H1 (cell line): ENCODE measurements around the gene GRXCR1. TPM values are rescaled to one million over a fixed set of nuclear protein-coding genes. Genes with fewer than 3 reads are reported as not detected.

Source experiments
- CTCF ChIA-PET: fragments of 300-600 bp; sonication (Branson Sonifier 250); formaldehyde crosslinking; loops from one replicate; lab custom pipeline; 2021; ENCODE audit not compliant: partially characterized antibody; lab: Charles Lee
- POLR2A ChIA-PET: fragments of 300-600 bp; sonication (Branson Sonifier 250); formaldehyde crosslinking; loops from one replicate; lab custom pipeline; 2021; ENCODE audit warnings: inconsistent platforms; ENCODE audit not compliant: partially characterized antibody; lab: Charles Lee
- DNase-seq, 2 experiments: peaks; one replicate each; pipeline versions ENCODE4 v3.0.0 to v3.0.0-alpha.2; 2010 to 2022; ENCODE audit warnings: low spot score in 2 of 2, low read depth in 1 of 2, mixed read lengths in 1 of 2
- FAIRE-seq: peaks from 2 replicates; lab custom pipeline; 2011; peaks lifted over from hg19 to GRCh38; lab: Jason Lieb, UNC
- H2AFZ ChIP-seq: 2 replicates; pipeline ENCODE4 v1.8.1; 2012; ENCODE audit warnings: low read length, inconsistent platforms
- H2AK5ac ChIP-seq: 2 replicates; pipeline ENCODE4 v1.6.1; 2013; ENCODE audit warnings: low read depth, low read length
- H2BK120ac ChIP-seq: replicated peaks from 2 replicates; pipeline ENCODE3; 2013; ENCODE audit warnings: low read depth, low read length, inconsistent platforms
- H2BK12ac ChIP-seq: 2 replicates; pipeline ENCODE4 v1.6.1; 2013; ENCODE audit warnings: low read depth, low read length
- H2BK15ac ChIP-seq: 2 replicates; pipeline ENCODE4 v1.6.1; 2013; ENCODE audit warnings: low read length
- H2BK20ac ChIP-seq: 2 replicates; pipeline ENCODE4 v1.6.1; 2013; ENCODE audit warnings: low read length
- H2BK5ac ChIP-seq: 2 replicates; pipeline ENCODE4 v1.6.1; 2013; ENCODE audit warnings: low read depth, low read length
- H3K14ac ChIP-seq: 2 replicates; pipeline ENCODE4 v1.6.1; 2013; ENCODE audit warnings: inconsistent platforms; ENCODE audit not compliant: insufficient read length
- H3K18ac ChIP-seq: 2 replicates; pipeline ENCODE4 v1.6.1; 2013; ENCODE audit warnings: low read length; ENCODE audit errors: extremely low read depth
- H3K23ac ChIP-seq: 2 replicates; pipeline ENCODE4 v1.6.1; 2013; ENCODE audit warnings: inconsistent platforms; ENCODE audit not compliant: insufficient read length
- H3K23me2 ChIP-seq: 2 replicates; pipeline ENCODE4 v1.6.1; 2013; ENCODE audit warnings: low read depth, low read length
- H3K27ac ChIP-seq: 2 replicates; pipeline ENCODE4 v1.6.1; 2011; ENCODE audit warnings: low read depth, low read length, inconsistent platforms
- H3K27me3 ChIP-seq, 4 experiments: replicated peaks in 1 of 4; 1 replicate in 1 of 4; 2 replicates in 3 of 4; pipeline versions ENCODE4 v1.6.1 to v1.8.1; 2011 to 2013; ENCODE audit warnings: low read length in 3 of 4, mild to moderate bottlenecking in 3 of 4, inconsistent platforms in 2 of 4, mixed read lengths in 2 of 4, moderate library complexity in 1 of 4; ENCODE audit not compliant: control insufficient read depth in 3 of 4, insufficient read depth in 3 of 4; ENCODE audit errors: extremely low read depth in 1 of 4
- H3K36me3 ChIP-seq, 4 experiments: 2 replicates each; pipeline versions ENCODE4 v1.6.1 to v1.8.1; 2011 to 2013; ENCODE audit warnings: mild to moderate bottlenecking in 4 of 4, low read length in 3 of 4, moderate library complexity in 2 of 4, control low read depth in 1 of 4, inconsistent platforms in 1 of 4; ENCODE audit not compliant: insufficient read depth in 4 of 4, control insufficient read depth in 2 of 4
- H3K4ac ChIP-seq: replicated peaks from 2 replicates; pipeline ENCODE3; 2013; ENCODE audit warnings: low read length, low read depth, mixed read lengths, inconsistent platforms; ENCODE audit not compliant: insufficient read length
- H3K4me1 ChIP-seq, 4 experiments: replicated peaks in 1 of 4; 1 replicate in 1 of 4; 2 replicates in 3 of 4; pipeline versions ENCODE4 v1.6.1 to v1.8.1; 2011 to 2013; ENCODE audit warnings: low read length in 3 of 4, inconsistent platforms in 2 of 4, mixed read lengths in 1 of 4; ENCODE audit not compliant: insufficient read depth in 4 of 4, control insufficient read depth in 3 of 4
- H3K4me2 ChIP-seq, 2 experiments: 2 replicates each; pipeline versions ENCODE4 v1.6.1 to v1.8.1; 2011 to 2013; ENCODE audit warnings: low read depth in 2 of 2, low read length in 2 of 2, control low read depth in 1 of 2, inconsistent platforms in 1 of 2, mild to moderate bottlenecking in 1 of 2; ENCODE audit not compliant: insufficient read depth in 1 of 2
- H3K4me3 ChIP-seq, 4 experiments: fragments of 200-600, 300-600 bp in 1 of 4; sonication (generic), shearing (Covaris generic), sonication (Bioruptor Twin) in 1 of 4; 2 replicates each; pipeline versions ENCODE4 v1.5.1 to v1.8.1; 2011 to 2016; ENCODE audit warnings: low read length in 4 of 4, low read depth in 3 of 4, control low read depth in 2 of 4, inconsistent platforms in 2 of 4, mild to moderate bottlenecking in 2 of 4, mixed read lengths in 1 of 4, moderate library complexity in 1 of 4; ENCODE audit not compliant: insufficient read depth in 2 of 4; ENCODE audit errors: extremely low read depth in 1 of 4
- H3K56ac ChIP-seq: replicated peaks from 2 replicates; pipeline ENCODE3; 2013; ENCODE audit warnings: low read depth, mild to moderate bottlenecking, mixed read lengths, low read length, inconsistent platforms; ENCODE audit not compliant: insufficient read length
- H3K79me1 ChIP-seq: 2 replicates; pipeline ENCODE4 v1.6.1; 2013; ENCODE audit warnings: low read depth, low read length, control low read depth
- H3K79me2 ChIP-seq, 2 experiments: 2 replicates each; pipeline versions ENCODE4 v1.6.1 to v1.8.1; 2012 to 2013; ENCODE audit warnings: low read length in 2 of 2, mild to moderate bottlenecking in 2 of 2, inconsistent platforms in 1 of 2; ENCODE audit not compliant: insufficient read depth in 2 of 2, control insufficient read depth in 1 of 2
- H3K9ac ChIP-seq, 4 experiments: replicated peaks in 1 of 4; 1 replicate in 1 of 4; 2 replicates in 3 of 4; pipeline versions ENCODE4 v1.6.1 to v1.8.1; 2011 to 2013; ENCODE audit warnings: low read depth in 3 of 4, low read length in 3 of 4, control low read depth in 2 of 4, mild to moderate bottlenecking in 2 of 4, moderate library complexity in 2 of 4, inconsistent platforms in 1 of 4; ENCODE audit errors: extremely low read depth in 1 of 4
- H3K9me3 ChIP-seq, 2 experiments: 2 replicates each; pipeline versions ENCODE4 v1.6.1 to v1.8.1; 2012 to 2013; ENCODE audit warnings: mild to moderate bottlenecking in 2 of 2, moderate library complexity in 2 of 2, control low read depth in 1 of 2, inconsistent platforms in 1 of 2, low read depth in 1 of 2, low read length in 1 of 2, mixed read lengths in 1 of 2; ENCODE audit not compliant: insufficient read depth in 2 of 2
- H4K20me1 ChIP-seq, 2 experiments: replicated peaks in 1 of 2; 2 replicates each; pipeline versions ENCODE3 to v1.8.1; 2011 to 2013; ENCODE audit warnings: inconsistent platforms in 2 of 2, low read length in 2 of 2, mild to moderate bottlenecking in 1 of 2; ENCODE audit not compliant: insufficient read depth in 2 of 2, control insufficient read depth in 1 of 2
- H4K5ac ChIP-seq: 2 replicates; pipeline ENCODE4 v1.6.1; 2013; ENCODE audit warnings: low read length, low read depth, mixed read lengths, inconsistent platforms; ENCODE audit not compliant: insufficient read length
- H4K8ac ChIP-seq: 2 replicates; pipeline ENCODE4 v1.8.0; 2013; ENCODE audit warnings: mild to moderate bottlenecking, moderate library complexity, low read length, inconsistent platforms; ENCODE audit not compliant: insufficient read depth; ENCODE audit errors: extremely low read depth
- H4K91ac ChIP-seq: replicated peaks from 2 replicates; pipeline ENCODE3; 2013; ENCODE audit warnings: low read length, mixed read lengths, inconsistent platforms; ENCODE audit not compliant: insufficient read length
- CBX5 ChIP-seq: fragments of 300-800, 300-1000 bp; sonication (generic); IDR thresholded peaks from 2 replicates; pipeline ENCODE4 v1.7.1; 2016; ENCODE audit warnings: antibody characterized with exemption, low read length, low read depth
- CBX8 ChIP-seq: fragments of 300-800, 300-1000 bp; sonication (generic); IDR thresholded peaks from 2 replicates; pipeline ENCODE4 v1.7.1; 2016; ENCODE audit warnings: low read depth, low read length, borderline replicate concordance
- KDM4A ChIP-seq: IDR thresholded peaks from one replicate; pipeline ENCODE4 v1.7.1; 2012; ENCODE audit warnings: low read depth, mild to moderate bottlenecking, moderate library complexity, low read length, inconsistent platforms; ENCODE audit not compliant: severe bottlenecking
- KDM5A ChIP-seq: fragments of 200-600 bp; IDR thresholded peaks from 2 replicates; pipeline ENCODE4 v1.7.1; 2012; ENCODE audit warnings: mild to moderate bottlenecking, low read length, inconsistent platforms, mixed read lengths
- PHF8 ChIP-seq: fragments of 200-600 bp; sonication (generic); conservative IDR thresholded peaks from 2 replicates; pipeline ENCODE4 v1.7.1; 2012; ENCODE audit warnings: low read depth, mild to moderate bottlenecking, inconsistent platforms, low read length, moderate library complexity
- RAD21 ChIP-seq, 2 experiments: IDR thresholded peaks in 1 of 2; conservative IDR thresholded peaks in 1 of 2; 2 replicates each; pipeline ENCODE4 v1.6.1; 2011; ENCODE audit warnings: low read depth in 2 of 2, low read length in 2 of 2, improper control_type of control experiment in 1 of 2, inconsistent platforms in 1 of 2, mild to moderate bottlenecking in 1 of 2, moderate library complexity in 1 of 2
- RBBP5 ChIP-seq: IDR thresholded peaks from 2 replicates; pipeline ENCODE4 v1.7.1; 2012; ENCODE audit warnings: low read depth, mild to moderate bottlenecking, inconsistent platforms, low read length, moderate library complexity, borderline replicate concordance
- SAP30 ChIP-seq: fragments of 300-600 bp; sonication (generic); IDR thresholded peaks from 2 replicates; pipeline ENCODE4 v1.7.1; 2012; ENCODE audit warnings: low read length, moderate library complexity, mild to moderate bottlenecking, inconsistent platforms; ENCODE audit not compliant: insufficient read depth, insufficient replicate concordance
- SP4 ChIP-seq: IDR thresholded peaks from 2 replicates; pipeline ENCODE4 v1.6.1; 2012; ENCODE audit warnings: low read length, inconsistent platforms
- SRF ChIP-seq: IDR thresholded peaks from 2 replicates; pipeline ENCODE4 v1.6.1; 2011; ENCODE audit warnings: mild to moderate bottlenecking, low read depth, low read length, moderate library complexity
- TCF12 ChIP-seq: IDR thresholded peaks from 2 replicates; pipeline ENCODE4 v1.6.1; 2011; ENCODE audit warnings: low read depth, mild to moderate bottlenecking, low read length
- TEAD4 ChIP-seq: IDR thresholded peaks from 2 replicates; pipeline ENCODE4 v1.6.1; 2012; ENCODE audit warnings: low read depth, low read length, inconsistent platforms, mixed read lengths
- ZNF274 ChIP-seq: IDR thresholded peaks from 2 replicates; pipeline ENCODE4 v1.7.0; 2012; ENCODE audit warnings: low read length, borderline replicate concordance; ENCODE audit errors: extremely low read depth
- WGBS, 2 experiments: shearing (Covaris generic) in 1 of 2; methylation state at CpG; one replicate each; pipeline versions ENCODE4 v1.1.6 to v1.1.7; 2013 to 2015; ENCODE audit warnings: low lambda C conversion rate in 2 of 2, mixed read lengths in 2 of 2, inconsistent platforms in 1 of 2, low coverage in 1 of 2, missing lambda C conversion rate in 1 of 2; ENCODE audit not compliant: insufficient replicate concordance in 2 of 2, insufficient coverage in 1 of 2, insufficient read length in 1 of 2; ENCODE audit errors: extremely low coverage in 1 of 2, missing lambda C conversion rate in 1 of 2; 5-methylcytosine and 5-hydroxymethylcytosine counted together
- polyA plus RNA-seq, 7 experiments: library from polyadenylated mRNA; depleted of rRNA in 3 of 7; stranded (reverse) in 5 of 7; unstranded in 2 of 7; fragments of >200 nt in 5 of 7; fragments of 200-250 nt in 2 of 7; gene quantifications; 1 replicate in 5 of 7; 2 replicates in 1 of 7; 4 replicates in 1 of 7; pipeline versions ENCODE4 v1.2.1 to v1.2.3, GENCODE V29; 2011 to 2013; ENCODE audit warnings: missing spikeins in 2 of 7, mixed read lengths in 2 of 7
- total RNA-seq: library from RNA; stranded (reverse); fragmentation: NEBNext Ultra II Directional; extraction: Animal tissue kit (Norgen Biotek cat#: 25700); gene quantifications from 2 replicates; pipeline ENCODE4 v1.2.1, GENCODE V29; 2021
- TF ChIP-seq, protein P1 (sequence below): IDR thresholded peaks from 2 replicates; pipeline ENCODE4 v1.6.1; 2011; ENCODE audit warnings: low read depth, mild to moderate bottlenecking, low read length; ENCODE audit not compliant: insufficient read depth

Gene GRXCR1
- total and polyA plus RNA-seq, 2 of the 8 experiments (the other 6 are each of a cell fraction or from before 2014, with no cell fraction given) = not detected

DNA sequence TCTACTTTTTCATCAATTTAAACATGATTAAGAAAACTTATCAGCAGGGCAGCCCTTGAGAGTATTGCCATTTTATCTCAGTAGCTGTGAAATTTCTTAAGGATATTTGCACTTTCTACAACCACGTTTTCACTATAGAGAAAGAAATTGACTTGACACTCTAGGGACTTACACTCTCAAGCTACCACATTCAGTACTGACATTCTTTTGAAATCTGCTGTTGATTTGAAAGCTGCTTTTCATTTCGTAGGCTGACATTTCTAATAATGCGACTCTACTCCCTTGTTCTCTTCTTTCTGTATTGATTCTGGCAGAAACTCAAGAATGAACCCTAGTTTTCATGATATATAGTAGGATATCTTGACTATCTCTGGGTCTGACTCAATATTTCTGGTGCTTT, 13.7 kb upstream of the GRXCR1 start:
- Histone ChIP-seq H3K14ac (no peak overlapping the region), H2AFZ (no peak overlapping the region), H3K4me3 (no peak overlapping the region), H3K9ac (no peak overlapping the region), H3K56ac (no peak overlapping the region), H2BK5ac (no peak overlapping the region), H3K27me3 (no peaks in the 10 kb centered on the region), H3K4me1 (no peaks in the 10 kb centered on the region), H2AK5ac (no peak overlapping the region), H3K23me2 (no peaks in the 10 kb centered on the region), H2BK20ac (no peak overlapping the region), H3K79me1 (no peaks in the 10 kb centered on the region), H2BK12ac (no peak overlapping the region), H3K23ac (no peak overlapping the region), H3K79me2 (no peaks in the 10 kb centered on the region), H4K8ac (no peak overlapping the region), H2BK15ac (no peak overlapping the region), H3K36me3 (no peaks in the 10 kb centered on the region), H4K5ac (no peak overlapping the region), H3K18ac (no peak overlapping the region), H4K20me1 (no peaks in the 10 kb centered on the region), H3K9me3 (no peaks in the 10 kb centered on the region), H4K91ac (no peak overlapping the region), H3K4me2 (no peak overlapping the region), H3K27ac (no peak overlapping the region), H2BK120ac (no peak overlapping the region), H3K4ac (no peak overlapping the region)
- ChIA-PET POLR2A (no interaction called here), CTCF (no interaction called here)
- FAIRE-seq = no peak
- no peak for DNase-seq
- 88% methylated on average over 3 of the region's 3 CpGs; no CpG with 5 or more reads in 1 of the 2 experiments for WGBS, 2 experiments
- TF ChIP-seq ZNF274 (no peak), CBX5 (no peak), KDM4A (no peak), SAP30 (no peak), RAD21 (IDR thresholded peaks at IDR 0.05 in 1 of 2, conservative IDR thresholded peaks at IDR 0.05 in 1 of 2; ENCODE audit: low read depth in 2 of 2, low read length in 2 of 2) (no peak), TCF12 (no peak), RBBP5 (no peak), SRF (no peak), PHF8 (no peak), CBX8 (no peak), SP4 (no peak), KDM5A (no peak), TEAD4 (no peak)
- TF ChIP-seq, protein P1, sequence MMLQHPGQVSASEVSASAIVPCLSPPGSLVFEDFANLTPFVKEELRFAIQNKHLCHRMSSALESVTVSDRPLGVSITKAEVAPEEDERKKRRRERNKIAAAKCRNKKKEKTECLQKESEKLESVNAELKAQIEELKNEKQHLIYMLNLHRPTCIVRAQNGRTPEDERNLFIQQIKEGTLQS = no peak
